Heart left ventricle (tissue), 16 donors: ENCODE measurements around the gene PEMT. TPM values are rescaled to one million over a fixed set of nuclear protein-coding genes. Genes with fewer than 3 reads are reported as not detected.

Experiments used
- ATAC-seq, 4 donors: fragments of 200-7000 bp; cut with Tn5 transposase; one replicate each; pipeline ENCODE4 v1.9.1; 2020 to 2022; ENCODE audit warnings: moderate library complexity in 4 of 4, mild to moderate bottlenecking in 3 of 4, moderate number of reproducible peaks in 1 of 4
- DNase-seq, 5 donors: peaks; one replicate each; pipeline ENCODE4 v3.0.0-alpha.2; 2020
- H3K27ac ChIP-seq, 12 donors: fragments of 200-600 bp; sonication (generic) in 4 of 12; one replicate each; pipeline versions ENCODE4 v1.5.0 to v1.8.0; 2016 to 2022; ENCODE audit warnings: mild to moderate bottlenecking in 2 of 12
- H3K27me3 ChIP-seq, 9 donors: fragments of 200-600 bp; sonication (generic) in 2 of 9; one replicate each; pipeline versions ENCODE4 v1.5.1 to v1.8.0; 2016 to 2022; ENCODE audit warnings: mild to moderate bottlenecking in 3 of 9
- H3K36me3 ChIP-seq, 9 donors: fragments of 200-600 bp; sonication (generic) in 2 of 9; one replicate each; pipeline versions ENCODE4 v1.5.0 to v1.8.0; 2018 to 2022; ENCODE audit warnings: mild to moderate bottlenecking in 2 of 9
- H3K4me1 ChIP-seq, 12 donors: fragments of 200-600 bp; sonication (generic) in 4 of 12; one replicate each; pipeline versions ENCODE4 v1.5.0 to v1.8.0; 2016 to 2022; ENCODE audit warnings: mild to moderate bottlenecking in 3 of 12
- H3K4me3 ChIP-seq, 12 donors: fragments of 200-600 bp; sonication (generic) in 4 of 12; one replicate each; pipeline versions ENCODE4 v1.5.0 to v1.8.0; 2017 to 2022; ENCODE audit warnings: mild to moderate bottlenecking in 9 of 12, moderate library complexity in 4 of 12
- H3K9me3 ChIP-seq, 12 donors: fragments of 200-600 bp; sonication (generic) in 4 of 12; one replicate each; pipeline versions ENCODE4 v1.5.0 to v1.8.0; 2016 to 2022; ENCODE audit warnings: mild to moderate bottlenecking in 1 of 12
- POLR2A ChIP-seq, 2 donors: fragments of 450-650 bp; IDR thresholded peaks; one replicate each; pipeline ENCODE4 v1.6.1; 2017; ENCODE audit warnings: antibody characterized with exemption in 2 of 2, mild to moderate bottlenecking in 2 of 2, moderate library complexity in 2 of 2
- WGBS, 4 donors: extraction: QIAGEN DNeasy Blood & Tissue Kit in 2 of 4; methylation state at CpG; one replicate each; pipeline versions ENCODE4 v1.1.5 to v1.1.7; 2013 to 2018; 5-methylcytosine and 5-hydroxymethylcytosine counted together
- intact Hi-C, 10 donors: fragments of 100-400 bp; cut with DNase I; formaldehyde crosslinking; loops; one replicate each; pipeline versions ENCODE4 v1.11.1 to v1.14.2; 2022
- polyA plus RNA-seq, 2 donors: library from polyadenylated mRNA; stranded (reverse); fragments of 200-250 nt; gene quantifications; one replicate each; pipeline ENCODE4 v1.2.3, GENCODE V29; 2013
- total RNA-seq, 9 donors: library from RNA; depleted of rRNA in 2 of 9; stranded (reverse); fragments of >200 nt in 2 of 9; fragmentation: NEBNext Ultra II Directional in 3 of 9; extraction: Animal tissue kit (Norgen Biotek cat#: 25700) in 3 of 9; gene quantifications; one replicate each; pipeline versions ENCODE4 v1.1.0 to v1.2.4, GENCODE V29; 2016 to 2023
- TF ChIP-seq, protein P1 (sequence below), 12 donors: fragments of 200-600 bp; sonication (generic) in 4 of 12; IDR thresholded peaks; one replicate each; pipeline versions ENCODE4 v1.5.0 to v1.8.0; 2018 to 2022; ENCODE audit warnings: antibody characterized with exemption in 12 of 12, mild to moderate bottlenecking in 5 of 12
- donor health status: ischemic (EF 13 %, LVEDD 7.1; RV severe dilation, severe dysfunction).
- donor health status: healthy with polysubstance abuse.
- donor health status: DM: no; HTN: yes; CAD: no.
- donor health status: DM: no; HTN: no; CAD: no.
- donor health status: ischemic (EF 25% LVEDD 6.9; RV normal size, moderate dysfunction).
- donor health status: ischemic (EF 25% LVEDD 5.7; RV mildly dilated, moderate dysfunction).
- donor health status: healthy.
- donor health status: DM: yes; HTN: yes; CAD: no.
- donor health status: ischemic (EF 35%, LVEDD 5.7; RV mildly dilated, moderate dysfunction).
- donor health status: nonischemic (EF 11% LVEDD 7.7; RV severe dilation, severe dysfunction).
- donor health status: DM: yes; HTN: yes; CAD: no.
- donor health status: PGD.
- donor health status: ischemic (EF 29% LVEDD 5.4; RV normal size, mild dysfunction).
- donor health status: nonischemic (EF 23%, LVEDD 6.1; RV moderate dilation, normal function).

PEMT gene
- total and polyA plus RNA-seq, 11 donors, result 15.7 to 42.2 (median 25.4) TPM

DNA sequence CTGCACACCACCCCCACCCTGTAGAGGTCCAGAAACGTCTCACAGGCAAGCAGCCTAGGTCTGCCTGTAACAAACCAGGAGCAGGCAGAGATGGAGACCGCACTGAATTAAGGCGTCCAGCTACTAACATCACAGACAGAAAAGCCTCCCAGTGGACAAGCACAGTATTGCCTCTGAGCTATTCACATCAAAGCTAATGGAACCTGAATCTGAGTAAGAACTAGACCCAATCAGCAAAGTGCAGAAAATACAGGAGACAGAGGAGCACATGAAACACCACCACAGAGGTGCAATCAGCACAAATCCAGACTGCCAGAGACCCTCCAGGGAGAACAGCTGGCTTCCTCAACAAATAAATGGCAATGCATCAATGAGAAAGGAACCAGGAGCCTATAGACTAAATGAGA lies 22.2 kb upstream of the PEMT start:
- ATAC-seq, result peak; percentile 78 to 96 (median 92)
- no peaks in the 10 kb centered on the region for H3K27me3 ChIP-seq
- H3K4me1 ChIP-seq, result peaks cover 0 to 10% (median 1%) of the 10 kb centered on the region in 12 donors
- peak in 4 of 5 donors; percentile 40 to 52 (median 44) for DNase-seq
- TF ChIP-seq, protein P1, sequence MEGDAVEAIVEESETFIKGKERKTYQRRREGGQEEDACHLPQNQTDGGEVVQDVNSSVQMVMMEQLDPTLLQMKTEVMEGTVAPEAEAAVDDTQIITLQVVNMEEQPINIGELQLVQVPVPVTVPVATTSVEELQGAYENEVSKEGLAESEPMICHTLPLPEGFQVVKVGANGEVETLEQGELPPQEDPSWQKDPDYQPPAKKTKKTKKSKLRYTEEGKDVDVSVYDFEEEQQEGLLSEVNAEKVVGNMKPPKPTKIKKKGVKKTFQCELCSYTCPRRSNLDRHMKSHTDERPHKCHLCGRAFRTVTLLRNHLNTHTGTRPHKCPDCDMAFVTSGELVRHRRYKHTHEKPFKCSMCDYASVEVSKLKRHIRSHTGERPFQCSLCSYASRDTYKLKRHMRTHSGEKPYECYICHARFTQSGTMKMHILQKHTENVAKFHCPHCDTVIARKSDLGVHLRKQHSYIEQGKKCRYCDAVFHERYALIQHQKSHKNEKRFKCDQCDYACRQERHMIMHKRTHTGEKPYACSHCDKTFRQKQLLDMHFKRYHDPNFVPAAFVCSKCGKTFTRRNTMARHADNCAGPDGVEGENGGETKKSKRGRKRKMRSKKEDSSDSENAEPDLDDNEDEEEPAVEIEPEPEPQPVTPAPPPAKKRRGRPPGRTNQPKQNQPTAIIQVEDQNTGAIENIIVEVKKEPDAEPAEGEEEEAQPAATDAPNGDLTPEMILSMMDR (IDR thresholded peaks at IDR 0.05), result peak; percentile 51 to 77 (median 64)
- TF ChIP-seq POLR2A (IDR thresholded peaks at IDR 0.05), result no peak
- intact Hi-C loops, result loop anchor here in 3 of 10 donors (10.0 kb wide), 1 partner anchor 259 kb away; no protein-coding TSS in a partner anchor
- H3K36me3 ChIP-seq, result no peaks in the 10 kb centered on the region
- no peak overlapping the region for H3K27ac ChIP-seq
- H3K4me3 ChIP-seq, result no peak overlapping the region
- no peaks in the 10 kb centered on the region for H3K9me3 ChIP-seq
- 0 to 2% (median 1%) methylated on average over 3 of the region's 3 CpGs for WGBS, 4 donors

DNA sequence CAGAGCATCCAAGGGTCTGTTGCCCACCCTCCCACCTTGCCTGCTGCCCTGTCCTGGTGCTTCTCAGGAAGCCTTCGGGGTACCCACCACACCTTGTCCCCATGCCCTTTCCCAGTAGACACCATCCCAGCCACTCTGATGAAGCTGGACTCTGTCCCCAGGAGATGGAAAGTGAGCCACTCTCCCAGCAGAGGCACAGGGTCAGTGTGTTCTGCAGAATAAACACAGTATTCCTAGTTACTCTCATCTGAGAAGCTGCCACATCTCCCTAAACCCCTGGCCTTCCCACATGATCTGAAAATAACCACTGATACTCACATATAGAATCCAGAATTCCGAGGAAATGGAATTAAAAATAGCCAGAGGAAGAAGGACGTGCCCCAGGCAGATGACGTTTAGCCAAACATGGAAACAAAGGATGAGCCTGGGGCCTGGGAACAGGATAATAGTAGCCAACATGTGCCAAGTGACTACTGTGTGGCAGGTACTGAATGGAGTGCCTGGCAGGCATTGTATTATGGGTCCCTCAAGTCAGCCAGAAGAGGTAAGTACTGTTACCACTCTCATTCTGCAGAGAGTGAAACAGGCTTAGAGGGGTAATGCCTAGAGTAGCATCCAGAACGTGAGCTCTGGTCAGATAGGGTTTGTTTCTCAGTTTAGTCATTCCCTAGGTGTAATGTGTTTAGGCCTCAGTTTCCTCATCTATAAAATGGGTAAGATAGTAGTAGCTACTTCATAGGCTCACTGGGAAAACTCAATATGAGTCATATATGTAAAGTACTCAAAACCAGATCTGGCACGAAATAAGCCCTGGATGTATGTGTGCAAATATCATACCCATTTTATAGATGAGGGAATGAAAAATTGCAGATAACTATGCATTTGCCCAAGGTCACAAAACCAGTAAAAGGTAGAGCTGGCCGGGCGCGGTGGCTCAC lies 20.8 kb upstream of the PEMT start:
- DNase-seq (no peak), ATAC-seq (peak in 1 of 4 donors; percentile 52)
- H3K4me3 ChIP-seq, result no peak overlapping the region
- H3K27ac ChIP-seq, result peak overlapping the region in 3 of 12 donors; percentile 59 to 61 (median 59)
- intact Hi-C loops, result loop anchor here in 3 of 10 donors (10.0 kb wide), 1 partner anchor 258 kb away; no protein-coding TSS in a partner anchor
- 60 to 74% (median 65%) methylated on average over 9 of the region's 9 CpGs for WGBS, 4 donors
- H3K36me3 ChIP-seq, result no peaks in the 10 kb centered on the region
- H3K4me1 ChIP-seq, result peaks cover 0 to 10% (median 1%) of the 10 kb centered on the region in 12 donors
- TF ChIP-seq, protein P1 (IDR thresholded peaks at IDR 0.05), result no peak
- no peak for TF ChIP-seq POLR2A (IDR thresholded peaks at IDR 0.05)
- H3K9me3 ChIP-seq, result no peaks in the 10 kb centered on the region
- no peaks in the 10 kb centered on the region for H3K27me3 ChIP-seq

DNA sequence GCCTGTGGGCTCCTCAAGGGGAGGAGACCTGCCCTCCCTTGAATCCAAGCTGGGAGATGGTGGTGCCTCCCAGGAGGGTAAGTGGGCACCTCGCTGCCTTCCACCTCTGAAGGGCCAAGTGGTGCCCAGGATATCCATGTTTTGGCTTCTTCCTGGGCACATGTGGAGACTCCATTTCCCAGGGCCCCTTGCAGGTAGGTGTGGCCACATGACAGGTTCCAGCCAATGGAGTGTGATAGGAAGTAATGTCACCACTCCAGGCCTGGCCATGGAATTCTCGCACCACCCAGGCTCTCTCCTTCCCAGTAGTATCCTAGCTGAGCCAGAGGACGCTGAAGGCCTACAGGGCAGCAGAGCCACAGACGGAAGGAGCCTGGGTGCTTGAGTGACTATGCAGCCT lies 17.6 kb upstream of the PEMT start:
- intact Hi-C loops, result no loop called here
- ATAC-seq, result no peak
- Histone ChIP-seq H3K36me3 (no peaks in the 10 kb centered on the region), H3K4me1 (peaks cover 0 to 21% (median 6%) of the 10 kb centered on the region in 12 donors), H3K9me3 (no peaks in the 10 kb centered on the region), H3K27ac (no peak overlapping the region), H3K27me3 (no peaks in the 10 kb centered on the region), H3K4me3 (no peak overlapping the region)
- WGBS, 4 donors, result 86 to 97% (median 93%) methylated on average over 4 of the region's 4 CpGs
- TF ChIP-seq, protein P1 (IDR thresholded peaks at IDR 0.05), result no peak
- no peak for TF ChIP-seq POLR2A (IDR thresholded peaks at IDR 0.05)
- DNase-seq, result no peak

DNA sequence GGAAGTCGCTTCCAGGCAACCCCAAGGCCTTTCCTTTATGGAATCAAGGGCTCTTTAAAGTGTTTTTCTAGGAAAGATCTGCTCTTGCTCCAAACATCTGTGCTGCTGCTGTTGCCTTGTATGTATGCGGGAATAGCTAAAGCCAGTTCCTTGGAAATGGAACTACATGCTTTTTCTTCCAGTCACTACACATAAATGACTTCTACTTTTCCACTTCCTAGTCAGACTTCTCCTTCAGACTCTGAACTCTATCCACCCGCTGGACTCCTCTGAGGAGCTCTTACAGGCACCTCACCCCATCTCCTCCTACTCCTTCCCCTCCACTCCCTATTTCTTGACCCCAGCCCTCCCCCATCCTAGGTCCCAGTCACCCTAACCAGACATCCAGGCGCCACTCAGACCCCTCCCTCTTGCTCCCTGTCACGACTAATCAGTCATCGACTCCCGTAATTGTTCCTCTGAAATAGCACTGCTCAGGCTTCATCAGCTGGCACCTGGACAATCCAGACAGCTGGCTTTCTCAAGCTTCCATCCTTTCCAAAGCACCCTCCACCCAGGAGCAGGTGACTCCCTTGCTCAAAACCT lies 15.0 kb upstream of the PEMT start:
- no peak for TF ChIP-seq POLR2A (IDR thresholded peaks at IDR 0.05)
- TF ChIP-seq, protein P1 (IDR thresholded peaks at IDR 0.05), result no peak
- no peak overlapping the region for H3K4me3 ChIP-seq
- intact Hi-C loops, result no loop called here
- WGBS, 4 donors, result 48 to 51% (median 51%) methylated on average over 7 of the region's 7 CpGs
- H3K4me1 ChIP-seq, result peaks cover 0 to 13% (median 0%) of the 10 kb centered on the region in 12 donors
- no peak overlapping the region for H3K27ac ChIP-seq
- ATAC-seq (no peak), DNase-seq (no peak)
- H3K27me3 ChIP-seq, result no peaks in the 10 kb centered on the region
- no peaks in the 10 kb centered on the region for H3K9me3 ChIP-seq
- H3K36me3 ChIP-seq, result no peaks in the 10 kb centered on the region
